ENCODE data around the gene NSMCE4A. TPM values are rescaled to one million over a fixed set of nuclear protein-coding genes. Genes with fewer than 3 reads are reported as not detected.

The NSMCE4A gene
- total and polyA plus RNA-seq, 2 donors (not counting 3 experiments of a cell fraction or from before 2014, with no cell fraction given), result 36.8 to 51.0 TPM

- no peaks in the 10 kb centered on the region for H3K4me1 ChIP-seq (ENCODE audit: control insufficient read depth, extremely low read depth, insufficient read depth, low read length)
- no TSS peak for BruUV-seq (replicated peaks)
- CTCF ChIA-PET, result no interaction called here
Observed at GRCh38 chr10:121984463-121984862, 9.4 kb upstream of the NSMCE4A start.

More at GRCh38 chr10:121984463-121984862, 9.4 kb upstream of the NSMCE4A start:
- no peak overlapping the region for H2AFZ ChIP-seq (ENCODE audit: low read depth, low read length)
- dilution Hi-C loops (cut with MboI; ENCODE audit: extremely low pct_ligation_motif_present, low sequenced_read_pairs), result no loop called here
- H4K20me1 ChIP-seq (replicated peaks; ENCODE audit: control insufficient read depth, extremely low read depth, insufficient read depth, low read length), result no peaks in the 10 kb centered on the region
- DNase-seq (ENCODE audit: low read depth, low spot score) (no peak), FAIRE-seq (no peak)
- no peaks in the 10 kb centered on the region for H3K79me2 ChIP-seq (ENCODE audit: control insufficient read depth, insufficient read depth, low read length)
- no peak overlapping the region for H3K9ac ChIP-seq (replicated peaks; ENCODE audit: extremely low read depth, insufficient read depth, low read length)
- no peak overlapping the region for H3K27ac ChIP-seq (ENCODE audit: insufficient read depth, low read depth, low read length)
- POLR2A ChIA-PET, result no interaction called here
- H3K27me3 ChIP-seq (ENCODE audit: control insufficient read depth in 2 of 2, insufficient read depth in 2 of 2, low read length in 2 of 2), result peaks cover 0 to 3% of the 10 kb centered on the region in 2 experiments
- no peaks in the 10 kb centered on the region for H3K36me3 ChIP-seq (ENCODE audit: control insufficient read depth in 2 of 2, extremely low read depth in 1 of 2, insufficient read depth in 2 of 2, low read length in 2 of 2)
- H3K4me3 ChIP-seq (replicated peaks in 1 of 3; ENCODE audit: insufficient read depth in 1 of 3, low read depth in 1 of 3, low read length in 3 of 3), result no peak overlapping the region
- intact Hi-C loops (cut with micrococcal nuclease), result no loop called here
- peaks cover 3% of the 10 kb centered on the region for H3K9me3 ChIP-seq (replicated peaks; ENCODE audit: control insufficient read depth, insufficient read depth, low read length)
- TF ChIP-seq GATA2 (IDR thresholded peaks at IDR 0.05; ENCODE audit: insufficient read depth, insufficient read length, low read depth, low read length) (no peak), MYC (IDR thresholded peaks at IDR 0.05; ENCODE audit: low read depth, low read length) (no peak), CTCF (IDR thresholded peaks at IDR 0.05; ENCODE audit: extremely low read depth in 1 of 2, insufficient read depth in 1 of 2, low read depth in 1 of 2, low read length in 2 of 2) (no peak), JUN (IDR thresholded peaks at IDR 0.05; ENCODE audit: borderline replicate concordance, insufficient read depth, insufficient read length, low read depth) (no peak), POLR2A (IDR thresholded peaks at IDR 0.05; ENCODE audit: low read depth, low read length) (no peak), EZH2 (IDR thresholded peaks at IDR 0.05; ENCODE audit: borderline replicate concordance, low read depth, low read length, severe bottlenecking) (no peak), MAX (IDR thresholded peaks at IDR 0.05; ENCODE audit: insufficient read depth, insufficient read length) (no peak), FOS (IDR thresholded peaks at IDR 0.05; ENCODE audit: borderline replicate concordance, insufficient read depth, low read length) (no peak), POLR2AphosphoS5 (IDR thresholded peaks at IDR 0.05; ENCODE audit: insufficient read depth, low read depth, low read length) (no peak)
- no peak overlapping the region for H3K4me2 ChIP-seq (ENCODE audit: insufficient read depth, low read length)
- no peaks in the 10 kb centered on the region for H3K9me1 ChIP-seq (replicated peaks; ENCODE audit: control insufficient read depth, extremely low read depth, insufficient read depth, low read length)

Data from endothelial cell of umbilical vein (primary cell).